ENCODE measurements around the gene TOMM5. TPM values are rescaled to one million over a fixed set of nuclear protein-coding genes. Genes with fewer than 3 reads are reported as not detected.

The TOMM5 gene
- total and polyA plus RNA-seq, 7 donors = 69.2 to 173 (median 138) TPM

- no peaks in the 10 kb centered on the region for H3K27me3 ChIP-seq
- TF ChIP-seq CTCF (IDR thresholded peaks at IDR 0.05) (no peak), POLR2AphosphoS5 (IDR thresholded peaks at IDR 0.05) (no peak), EP300 (IDR thresholded peaks at IDR 0.05) (no peak), POLR2A (IDR thresholded peaks at IDR 0.05) (no peak)
- no peak for DNase-seq
- H3K4me1 ChIP-seq = no peaks in the 10 kb centered on the region
- no peaks in the 10 kb centered on the region for H3K36me3 ChIP-seq
- intact Hi-C loops (cut with DNase I) = no loop called here
- H3K27ac ChIP-seq = no peak overlapping the region
- H3K9me3 ChIP-seq = no peaks in the 10 kb centered on the region
- 53 to 76% methylated on average over 5 of the region's 5 CpGs for WGBS, 2 donors
- no peak overlapping the region for H3K4me3 ChIP-seq
These were observed 34.4 kb upstream of the TOMM5 start for GRCh38 chr9:37626708-37627292.

GRCh38 chr9:37625758-37626147, 33.4 kb upstream of the TOMM5 start:
- no peak for TF ChIP-seq POLR2A (IDR thresholded peaks at IDR 0.05)
- TF ChIP-seq EP300 (IDR thresholded peaks at IDR 0.05) = no peak
- TF ChIP-seq POLR2AphosphoS5 (IDR thresholded peaks at IDR 0.05) = no peak
- no peak for TF ChIP-seq CTCF (IDR thresholded peaks at IDR 0.05)
- DNase-seq = no peak
- intact Hi-C loops (cut with DNase I) = no loop called here
- Histone ChIP-seq H3K27me3 (no peaks in the 10 kb centered on the region), H3K36me3 (no peaks in the 10 kb centered on the region), H3K4me1 (no peaks in the 10 kb centered on the region), H3K27ac (no peak overlapping the region), H3K4me3 (no peak overlapping the region), H3K9me3 (no peaks in the 10 kb centered on the region)
- 22 to 66% methylated on average over 12 of the region's 12 CpGs for WGBS, 2 donors

- Histone ChIP-seq H3K27ac (no peak overlapping the region), H3K4me3 (no peak overlapping the region), H3K4me1 (no peaks in the 10 kb centered on the region), H3K27me3 (no peaks in the 10 kb centered on the region), H3K9me3 (no peaks in the 10 kb centered on the region), H3K36me3 (no peaks in the 10 kb centered on the region)
- DNase-seq = no peak
- TF ChIP-seq CTCF (IDR thresholded peaks at IDR 0.05) (no peak), EP300 (IDR thresholded peaks at IDR 0.05) (no peak), POLR2AphosphoS5 (IDR thresholded peaks at IDR 0.05) (no peak), POLR2A (IDR thresholded peaks at IDR 0.05) (no peak)
- WGBS, 2 donors = 59 to 75% methylated on average over 5 of the region's 5 CpGs
- intact Hi-C loops (cut with DNase I) = no loop called here
These were observed 32.8 kb upstream of the TOMM5 start for GRCh38 chr9:37625036-37625757.

DNA sequence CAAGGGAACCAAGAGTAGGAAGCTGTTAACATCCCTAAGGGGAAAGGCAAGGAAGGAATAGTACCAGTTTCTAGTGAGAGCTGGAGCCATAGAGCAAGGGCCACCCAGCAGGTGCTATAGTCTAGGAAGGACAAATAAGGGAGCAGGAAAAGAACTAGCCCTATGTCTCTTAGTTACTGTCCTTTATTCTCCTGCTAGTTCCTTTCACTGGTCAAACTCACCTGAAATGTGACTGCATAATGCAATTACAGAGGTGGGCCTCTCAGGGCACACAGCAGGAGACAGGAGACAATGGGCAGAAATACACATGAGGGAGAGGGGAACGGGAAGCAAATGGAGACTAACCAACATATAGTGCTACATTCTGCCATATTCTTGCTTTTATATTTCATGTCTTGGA, 31.7 kb upstream of the TOMM5 start:
- no peaks in the 10 kb centered on the region for H3K27me3 ChIP-seq
- no peaks in the 10 kb centered on the region for H3K9me3 ChIP-seq
- no peak overlapping the region for H3K4me3 ChIP-seq
- no peak for TF ChIP-seq EP300 (IDR thresholded peaks at IDR 0.05)
- no peak for TF ChIP-seq POLR2A (IDR thresholded peaks at IDR 0.05)
- TF ChIP-seq POLR2AphosphoS5 (IDR thresholded peaks at IDR 0.05) = no peak
- no peak for TF ChIP-seq CTCF (IDR thresholded peaks at IDR 0.05)
- 81 to 94% methylated on average over 1 of the region's 1 CpG for WGBS, 2 donors
- H3K36me3 ChIP-seq = no peaks in the 10 kb centered on the region
- intact Hi-C loops (cut with DNase I) = no loop called here
- DNase-seq = no peak
- no peaks in the 10 kb centered on the region for H3K4me1 ChIP-seq
- no peak overlapping the region for H3K27ac ChIP-seq

Data from sigmoid colon (tissue), 7 donors.